Liver (tissue), 9 donors: ENCODE data around the gene SCIN. TPM values are rescaled to one million over a fixed set of nuclear protein-coding genes. Genes with fewer than 3 reads are reported as not detected.

Source experiments
- DNase-seq: peaks from one replicate; pipeline ENCODE4 v3.0.0-alpha.2; 2017; ENCODE audit warnings: low spot score
- H3K27ac ChIP-seq, 2 donors: one replicate each; pipeline ENCODE4 v1.7.0; 2013; ENCODE audit warnings: inconsistent platforms in 2 of 2, low read length in 2 of 2, control low read depth in 1 of 2, low read depth in 1 of 2, mild to moderate bottlenecking in 1 of 2
- H3K27me3 ChIP-seq, 4 donors: one replicate each; pipeline versions ENCODE4 v1.6.1 to v1.7.0; 2013; ENCODE audit warnings: low read length in 3 of 4, inconsistent platforms in 1 of 4, mild to moderate bottlenecking in 1 of 4, moderate library complexity in 1 of 4; ENCODE audit not compliant: control insufficient read depth in 4 of 4, insufficient read depth in 4 of 4
- H3K36me3 ChIP-seq, 4 donors: one replicate each; pipeline versions ENCODE4 v1.6.1 to v1.7.0; 2013; ENCODE audit warnings: low read length in 3 of 4, mild to moderate bottlenecking in 3 of 4, low read depth in 1 of 4, moderate library complexity in 1 of 4; ENCODE audit not compliant: control insufficient read depth in 4 of 4, insufficient read depth in 3 of 4
- H3K4me1 ChIP-seq, 4 donors: one replicate each; pipeline versions ENCODE4 v1.6.1 to v1.7.0; 2013; ENCODE audit warnings: low read length in 3 of 4, mild to moderate bottlenecking in 3 of 4, moderate library complexity in 1 of 4; ENCODE audit not compliant: control insufficient read depth in 4 of 4, insufficient read depth in 4 of 4
- H3K4me3 ChIP-seq, 3 donors: one replicate each; pipeline versions ENCODE4 v1.6.1 to v1.7.0; 2013; ENCODE audit warnings: low read length in 3 of 3, control low read depth in 1 of 3, low read depth in 1 of 3, mild to moderate bottlenecking in 1 of 3
- H3K9ac ChIP-seq, 2 donors: one replicate each; pipeline ENCODE4 v1.7.0; 2013; ENCODE audit warnings: low read length in 2 of 2, mild to moderate bottlenecking in 2 of 2, moderate library complexity in 2 of 2, control low read depth in 1 of 2, low read depth in 1 of 2
- H3K9me3 ChIP-seq, 4 donors: one replicate each; pipeline versions ENCODE4 v1.6.1 to v1.7.0; 2013; ENCODE audit warnings: low read length in 3 of 4; ENCODE audit not compliant: control insufficient read depth in 4 of 4
- CTCF ChIP-seq: fragments of 150-350 bp; IDR thresholded peaks from 2 replicates; pipeline ENCODE4 v1.5.1; 2017; ENCODE audit warnings: improper control_type of control experiment, low read depth, low read length; ENCODE audit not compliant: missing input control
- FOXA2 ChIP-seq: IDR thresholded peaks from 2 replicates; pipeline ENCODE4 v1.6.1; 2016; ENCODE audit warnings: antibody characterized with exemption
- GABPA ChIP-seq, 2 donors: IDR thresholded peaks in 1 of 2; conservative IDR thresholded peaks in 1 of 2; 2 replicates each; pipeline ENCODE4 v1.6.1; 2016; ENCODE audit warnings: antibody characterized with exemption in 2 of 2, mild to moderate bottlenecking in 1 of 2, moderate library complexity in 1 of 2
- HNF4A ChIP-seq, 2 donors: conservative IDR thresholded peaks; 2 replicates each; pipeline ENCODE4 v1.6.1; 2016; ENCODE audit warnings: antibody characterized with exemption in 2 of 2, mild to moderate bottlenecking in 2 of 2
- HNF4G ChIP-seq: IDR thresholded peaks from 2 replicates; pipeline ENCODE4 v1.6.1; 2016; ENCODE audit warnings: antibody characterized with exemption
- JUND ChIP-seq, 2 donors: IDR thresholded peaks; 2 replicates each; pipeline ENCODE4 v1.6.1; 2016; ENCODE audit warnings: antibody characterized with exemption in 2 of 2
- NR2F2 ChIP-seq: IDR thresholded peaks from 2 replicates; pipeline ENCODE4 v1.6.1; 2016; ENCODE audit warnings: antibody characterized with exemption
- RAD21 ChIP-seq, 2 donors: IDR thresholded peaks; 2 replicates each; pipeline ENCODE4 v1.6.1; 2016; ENCODE audit warnings: antibody characterized with exemption in 2 of 2, mild to moderate bottlenecking in 2 of 2
- RXRA ChIP-seq, 2 donors: IDR thresholded peaks; 2 replicates each; pipeline ENCODE4 v1.6.1; 2017 to 2018; ENCODE audit warnings: antibody characterized with exemption in 2 of 2, mild to moderate bottlenecking in 1 of 2
- SP1 ChIP-seq: IDR thresholded peaks from 2 replicates; pipeline ENCODE4 v1.6.1; 2018; ENCODE audit warnings: antibody characterized with exemption, mild to moderate bottlenecking
- TAF1 ChIP-seq: conservative IDR thresholded peaks from 2 replicates; pipeline ENCODE4 v1.6.1; 2016; ENCODE audit warnings: antibody characterized with exemption, mild to moderate bottlenecking
- YY1 ChIP-seq: IDR thresholded peaks from 2 replicates; pipeline ENCODE4 v1.6.1; 2016; ENCODE audit warnings: antibody characterized with exemption, mild to moderate bottlenecking
- WGBS: extraction: QIAGEN DNeasy Blood & Tissue Kit; methylation state at CpG from one replicate; pipeline ENCODE4 v1.1.7; 2013; 5-methylcytosine and 5-hydroxymethylcytosine counted together
- polyA plus RNA-seq, 2 donors: library from polyadenylated mRNA; stranded (reverse) in 1 of 2; unstranded in 1 of 2; fragments of 200-250 nt in 1 of 2; fragments of >200 nt in 1 of 2; fragmentation: Nextera tagmentation in 1 of 2; extraction: Ambion mirVana in 1 of 2; gene quantifications; one replicate each; pipeline versions ENCODE4 v1.2.1 to v1.2.3, GENCODE V29; 2013 to 2015
- total RNA-seq, 2 donors: library from RNA; depleted of rRNA; stranded (reverse); fragments of >200 nt; gene quantifications; one replicate each; pipeline ENCODE4 v1.2.3, GENCODE V29; 2014
- TF ChIP-seq, protein P1 (sequence below): IDR thresholded peaks from 2 replicates; pipeline ENCODE4 v1.6.1; 2016; ENCODE audit warnings: antibody characterized with exemption
- TF ChIP-seq, protein P2 (sequence below): IDR thresholded peaks from 2 replicates; pipeline ENCODE4 v1.6.1; 2016; ENCODE audit warnings: antibody characterized with exemption
- TF ChIP-seq, protein P3 (sequence below): IDR thresholded peaks from 2 replicates; pipeline ENCODE4 v1.6.1; 2016; ENCODE audit warnings: antibody characterized with exemption
- donor health status: healthy.
- donor health status: healthy.
- donor health status: healthy.
- donor health status: healthy.
- donor health status: healthy.

Gene SCIN
- total and polyA plus RNA-seq, 4 donors: 0.05 to 0.23 TPM; not detected in 2

- WGBS: 13% methylated on average over 6 of the region's 6 CpGs
- DNase-seq: no peak
- no peak overlapping the region for H3K4me3 ChIP-seq
- TF ChIP-seq YY1: no peak
- TF ChIP-seq FOXA2: no peak
- no peak for TF ChIP-seq SP1
- TF ChIP-seq, protein P1, sequence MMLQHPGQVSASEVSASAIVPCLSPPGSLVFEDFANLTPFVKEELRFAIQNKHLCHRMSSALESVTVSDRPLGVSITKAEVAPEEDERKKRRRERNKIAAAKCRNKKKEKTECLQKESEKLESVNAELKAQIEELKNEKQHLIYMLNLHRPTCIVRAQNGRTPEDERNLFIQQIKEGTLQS: no peak
- TF ChIP-seq, protein P2, sequence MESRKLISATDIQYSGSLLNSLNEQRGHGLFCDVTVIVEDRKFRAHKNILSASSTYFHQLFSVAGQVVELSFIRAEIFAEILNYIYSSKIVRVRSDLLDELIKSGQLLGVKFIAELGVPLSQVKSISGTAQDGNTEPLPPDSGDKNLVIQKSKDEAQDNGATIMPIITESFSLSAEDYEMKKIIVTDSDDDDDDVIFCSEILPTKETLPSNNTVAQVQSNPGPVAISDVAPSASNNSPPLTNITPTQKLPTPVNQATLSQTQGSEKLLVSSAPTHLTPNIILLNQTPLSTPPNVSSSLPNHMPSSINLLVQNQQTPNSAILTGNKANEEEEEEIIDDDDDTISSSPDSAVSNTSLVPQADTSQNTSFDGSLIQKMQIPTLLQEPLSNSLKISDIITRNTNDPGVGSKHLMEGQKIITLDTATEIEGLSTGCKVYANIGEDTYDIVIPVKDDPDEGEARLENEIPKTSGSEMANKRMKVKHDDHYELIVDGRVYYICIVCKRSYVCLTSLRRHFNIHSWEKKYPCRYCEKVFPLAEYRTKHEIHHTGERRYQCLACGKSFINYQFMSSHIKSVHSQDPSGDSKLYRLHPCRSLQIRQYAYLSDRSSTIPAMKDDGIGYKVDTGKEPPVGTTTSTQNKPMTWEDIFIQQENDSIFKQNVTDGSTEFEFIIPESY: no peak
- no peak for TF ChIP-seq JUND (IDR thresholded peaks at IDR 0.05)
- TF ChIP-seq CTCF: peak; percentile 55
- TF ChIP-seq HNF4G: no peak
- no peak for TF ChIP-seq GABPA (IDR thresholded peaks at IDR 0.05 in 1 of 2, conservative IDR thresholded peaks at IDR 0.05 in 1 of 2)
- no peak for TF ChIP-seq HNF4A (conservative IDR thresholded peaks at IDR 0.05)
- TF ChIP-seq RAD21 (IDR thresholded peaks at IDR 0.05): peak; percentile 83 to 85
- TF ChIP-seq RXRA (IDR thresholded peaks at IDR 0.05): no peak
- no peak for TF ChIP-seq TAF1
- no peaks in the 10 kb centered on the region for H3K9me3 ChIP-seq
- no peaks in the 10 kb centered on the region for H3K27me3 ChIP-seq
- no peak overlapping the region for H3K27ac ChIP-seq
- H3K4me1 ChIP-seq: no peaks in the 10 kb centered on the region
- H3K9ac ChIP-seq: no peak overlapping the region
- no peaks in the 10 kb centered on the region for H3K36me3 ChIP-seq
Measured at GRCh38 chr7:12638851-12639456, 68.4 kb downstream of the SCIN start.

- no peak overlapping the region for H3K4me3 ChIP-seq
- 79% methylated on average over 7 of the region's 7 CpGs for WGBS
- H3K9me3 ChIP-seq: no peaks in the 10 kb centered on the region
- no peaks in the 10 kb centered on the region for H3K4me1 ChIP-seq
- TF ChIP-seq, protein P3, sequence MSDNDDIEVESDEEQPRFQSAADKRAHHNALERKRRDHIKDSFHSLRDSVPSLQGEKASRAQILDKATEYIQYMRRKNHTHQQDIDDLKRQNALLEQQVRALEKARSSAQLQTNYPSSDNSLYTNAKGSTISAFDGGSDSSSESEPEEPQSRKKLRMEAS: no peak
- no peak for TF ChIP-seq HNF4A (conservative IDR thresholded peaks at IDR 0.05)
- TF ChIP-seq, protein P2: no peak
- TF ChIP-seq NR2F2: no peak
- TF ChIP-seq SP1: no peak
- no peak for TF ChIP-seq RXRA (IDR thresholded peaks at IDR 0.05)
- TF ChIP-seq HNF4G: no peak
- no peak for TF ChIP-seq JUND (IDR thresholded peaks at IDR 0.05)
- no peak for DNase-seq
- no peaks in the 10 kb centered on the region for H3K27me3 ChIP-seq
- H3K9ac ChIP-seq: no peak overlapping the region
- no peak overlapping the region for H3K27ac ChIP-seq
- no peaks in the 10 kb centered on the region for H3K36me3 ChIP-seq
Measured at GRCh38 chr7:12640299-12641096, 70.0 kb downstream of the SCIN start.
